Neural cell (in vitro differentiated cells): ENCODE data around the gene YKT6. TPM values are rescaled to one million over a fixed set of nuclear protein-coding genes. Genes with fewer than 3 reads are reported as not detected.

Experiments used
- H2AFZ ChIP-seq: fragments of 200-600, 300-800 bp; sonication (generic), shearing (Covaris generic); 2 replicates; pipeline ENCODE4 v1.6.0; 2014; ENCODE audit warnings: low read depth, mild to moderate bottlenecking, antibody characterized with exemption, low read length, moderate library complexity
- H3F3A ChIP-seq: fragments of 200-600 bp; shearing (Covaris generic); 2 replicates; pipeline ENCODE4 v1.6.1; 2016; ENCODE audit warnings: mild to moderate bottlenecking, moderate library complexity, mixed read lengths, antibody characterized with exemption, low read length; ENCODE audit not compliant: insufficient read depth, poor library complexity, severe bottlenecking
- H3K27ac ChIP-seq: fragments of 200-600, 300-800 bp; sonication (generic), shearing (Covaris generic); 2 replicates; pipeline ENCODE4 v1.5.1; 2014; ENCODE audit warnings: mild to moderate bottlenecking, low read length, moderate library complexity
- H3K27me3 ChIP-seq: fragments of 300-800, 200-600 bp; sonication (generic), shearing (Covaris generic); 2 replicates; pipeline ENCODE4 v1.6.0; 2014; ENCODE audit warnings: mild to moderate bottlenecking, low read depth, low read length, moderate library complexity; ENCODE audit not compliant: insufficient read depth
- H3K36me3 ChIP-seq: fragments of 300-800, 200-600 bp; sonication (generic), shearing (Covaris generic); 2 replicates; pipeline ENCODE4 v1.5.1; 2014; ENCODE audit warnings: mild to moderate bottlenecking, antibody characterized with exemption, low read length, moderate library complexity; ENCODE audit not compliant: insufficient read depth
- H3K4me2 ChIP-seq: fragments of 300-800, 200-600 bp; sonication (generic), shearing (Covaris generic); 2 replicates; pipeline ENCODE4 v1.6.0; 2014; ENCODE audit warnings: mild to moderate bottlenecking, low read length
- H3K4me3 ChIP-seq: fragments of 300-800, 200-600 bp; sonication (generic), shearing (Covaris generic); 2 replicates; pipeline ENCODE4 v1.5.1; 2014; ENCODE audit warnings: mild to moderate bottlenecking, low read length, moderate library complexity
- H3K79me2 ChIP-seq: fragments of 200-600 bp; shearing (Covaris generic); replicated peaks from 2 replicates; pipeline ENCODE4 v1.6.0; 2014; ENCODE audit warnings: mild to moderate bottlenecking, low read length, moderate library complexity; ENCODE audit not compliant: insufficient read depth
- H3K9ac ChIP-seq: fragments of 300-800, 200-600 bp; sonication (generic), shearing (Covaris generic); 2 replicates; pipeline ENCODE4 v1.6.1; 2016; ENCODE audit warnings: mild to moderate bottlenecking, low read length, mixed read lengths
- H3K9me2 ChIP-seq: fragments of 200-600 bp; shearing (Covaris generic); 2 replicates; pipeline ENCODE4 v1.6.1; 2016; ENCODE audit warnings: mild to moderate bottlenecking, low read length, mixed read lengths; ENCODE audit not compliant: insufficient read depth
- H3K9me3 ChIP-seq: fragments of 200-600, 300-800 bp; sonication (generic), shearing (Covaris generic); 2 replicates; pipeline ENCODE4 v1.6.1; 2016; ENCODE audit warnings: mild to moderate bottlenecking, mixed run types, low read length, moderate library complexity, mixed read lengths
- H4K20me1 ChIP-seq: fragments of 200-600 bp; shearing (Covaris generic); 2 replicates; pipeline ENCODE4 v1.6.1; 2016; ENCODE audit warnings: mild to moderate bottlenecking, mixed run types; ENCODE audit not compliant: insufficient read depth
- CTCF ChIP-seq: fragments of 450-650 bp; IDR thresholded peaks from 2 replicates; pipeline ENCODE4 v1.5.1; 2014; ENCODE audit warnings: antibody characterized with exemption, mild to moderate bottlenecking, moderate library complexity; ENCODE audit not compliant: poor library complexity, severe bottlenecking
- EP300 ChIP-seq: fragments of 450-650 bp; conservative IDR thresholded peaks from 2 replicates; pipeline ENCODE4 v1.6.1; 2014; ENCODE audit warnings: antibody characterized with exemption, mild to moderate bottlenecking, moderate library complexity; ENCODE audit not compliant: poor library complexity, severe bottlenecking
- EZH2 ChIP-seq: fragments of 200-600, 300-800 bp; shearing (Covaris generic), sonication (generic); IDR thresholded peaks from 2 replicates; pipeline ENCODE4 v1.6.1; 2014; ENCODE audit warnings: antibody characterized with exemption, low read length, borderline replicate concordance, mild to moderate bottlenecking; ENCODE audit not compliant: insufficient read depth, poor library complexity, severe bottlenecking
- MXI1 ChIP-seq: fragments of 450-650 bp; conservative IDR thresholded peaks from 2 replicates; pipeline ENCODE4 v1.6.1; 2014; ENCODE audit warnings: antibody characterized with exemption, mild to moderate bottlenecking; ENCODE audit not compliant: poor library complexity, severe bottlenecking
- POLR2AphosphoS5 ChIP-seq: IDR thresholded peaks from 2 replicates; pipeline ENCODE4 v1.6.1; 2012
- RAD21 ChIP-seq: fragments of 450-650 bp; conservative IDR thresholded peaks from 2 replicates; pipeline ENCODE4 v1.6.1; 2014; ENCODE audit warnings: antibody characterized with exemption, mild to moderate bottlenecking, moderate library complexity
- SMC3 ChIP-seq: fragments of 450-650 bp; conservative IDR thresholded peaks from 2 replicates; pipeline ENCODE4 v1.6.1; 2014; ENCODE audit warnings: antibody characterized with exemption, mild to moderate bottlenecking, moderate library complexity; ENCODE audit not compliant: poor library complexity
- TAF1 ChIP-seq: IDR thresholded peaks from 2 replicates; pipeline ENCODE4 v1.6.1; 2012; ENCODE audit warnings: low read depth
- polyA plus RNA-seq: library from polyadenylated mRNA; depleted of rRNA; stranded (reverse); fragments of >200 nt; gene quantifications from 2 replicates; pipeline ENCODE4 v1.2.3, GENCODE V29; 2014
- TF ChIP-seq, protein P1 (sequence below): IDR thresholded peaks from 2 replicates; pipeline ENCODE4 v1.6.1; 2012; ENCODE audit warnings: borderline replicate concordance

Gene YKT6
- polyA plus RNA-seq, 1 donor from 2014 or later = 93.4 TPM

- Histone ChIP-seq H3K79me2 (no peaks in the 10 kb centered on the region), H3K36me3 (no peaks in the 10 kb centered on the region), H2AFZ (no peak overlapping the region), H3K4me3 (no peak overlapping the region), H3K27ac (peak overlapping the region; percentile 45), H3K9me2 (no peaks in the 10 kb centered on the region), H3K9me3 (no peaks in the 10 kb centered on the region), H4K20me1 (no peaks in the 10 kb centered on the region), H3K4me2 (no peak overlapping the region), H3K9ac (peak overlapping the region; percentile 27), H3K27me3 (no peaks in the 10 kb centered on the region), H3F3A (no peaks in the 10 kb centered on the region)
- TF ChIP-seq RAD21 (no peak), EZH2 (no peak), EP300 (no peak), TAF1 (no peak), MXI1 (no peak), SMC3 (no peak), POLR2AphosphoS5 (no peak), CTCF (no peak)
- TF ChIP-seq, protein P1, sequence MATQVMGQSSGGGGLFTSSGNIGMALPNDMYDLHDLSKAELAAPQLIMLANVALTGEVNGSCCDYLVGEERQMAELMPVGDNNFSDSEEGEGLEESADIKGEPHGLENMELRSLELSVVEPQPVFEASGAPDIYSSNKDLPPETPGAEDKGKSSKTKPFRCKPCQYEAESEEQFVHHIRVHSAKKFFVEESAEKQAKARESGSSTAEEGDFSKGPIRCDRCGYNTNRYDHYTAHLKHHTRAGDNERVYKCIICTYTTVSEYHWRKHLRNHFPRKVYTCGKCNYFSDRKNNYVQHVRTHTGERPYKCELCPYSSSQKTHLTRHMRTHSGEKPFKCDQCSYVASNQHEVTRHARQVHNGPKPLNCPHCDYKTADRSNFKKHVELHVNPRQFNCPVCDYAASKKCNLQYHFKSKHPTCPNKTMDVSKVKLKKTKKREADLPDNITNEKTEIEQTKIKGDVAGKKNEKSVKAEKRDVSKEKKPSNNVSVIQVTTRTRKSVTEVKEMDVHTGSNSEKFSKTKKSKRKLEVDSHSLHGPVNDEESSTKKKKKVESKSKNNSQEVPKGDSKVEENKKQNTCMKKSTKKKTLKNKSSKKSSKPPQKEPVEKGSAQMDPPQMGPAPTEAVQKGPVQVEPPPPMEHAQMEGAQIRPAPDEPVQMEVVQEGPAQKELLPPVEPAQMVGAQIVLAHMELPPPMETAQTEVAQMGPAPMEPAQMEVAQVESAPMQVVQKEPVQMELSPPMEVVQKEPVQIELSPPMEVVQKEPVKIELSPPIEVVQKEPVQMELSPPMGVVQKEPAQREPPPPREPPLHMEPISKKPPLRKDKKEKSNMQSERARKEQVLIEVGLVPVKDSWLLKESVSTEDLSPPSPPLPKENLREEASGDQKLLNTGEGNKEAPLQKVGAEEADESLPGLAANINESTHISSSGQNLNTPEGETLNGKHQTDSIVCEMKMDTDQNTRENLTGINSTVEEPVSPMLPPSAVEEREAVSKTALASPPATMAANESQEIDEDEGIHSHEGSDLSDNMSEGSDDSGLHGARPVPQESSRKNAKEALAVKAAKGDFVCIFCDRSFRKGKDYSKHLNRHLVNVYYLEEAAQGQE = no peak
Measured at GRCh38 chr7:44258865-44259546, 58.2 kb downstream of the YKT6 start.

DNA sequence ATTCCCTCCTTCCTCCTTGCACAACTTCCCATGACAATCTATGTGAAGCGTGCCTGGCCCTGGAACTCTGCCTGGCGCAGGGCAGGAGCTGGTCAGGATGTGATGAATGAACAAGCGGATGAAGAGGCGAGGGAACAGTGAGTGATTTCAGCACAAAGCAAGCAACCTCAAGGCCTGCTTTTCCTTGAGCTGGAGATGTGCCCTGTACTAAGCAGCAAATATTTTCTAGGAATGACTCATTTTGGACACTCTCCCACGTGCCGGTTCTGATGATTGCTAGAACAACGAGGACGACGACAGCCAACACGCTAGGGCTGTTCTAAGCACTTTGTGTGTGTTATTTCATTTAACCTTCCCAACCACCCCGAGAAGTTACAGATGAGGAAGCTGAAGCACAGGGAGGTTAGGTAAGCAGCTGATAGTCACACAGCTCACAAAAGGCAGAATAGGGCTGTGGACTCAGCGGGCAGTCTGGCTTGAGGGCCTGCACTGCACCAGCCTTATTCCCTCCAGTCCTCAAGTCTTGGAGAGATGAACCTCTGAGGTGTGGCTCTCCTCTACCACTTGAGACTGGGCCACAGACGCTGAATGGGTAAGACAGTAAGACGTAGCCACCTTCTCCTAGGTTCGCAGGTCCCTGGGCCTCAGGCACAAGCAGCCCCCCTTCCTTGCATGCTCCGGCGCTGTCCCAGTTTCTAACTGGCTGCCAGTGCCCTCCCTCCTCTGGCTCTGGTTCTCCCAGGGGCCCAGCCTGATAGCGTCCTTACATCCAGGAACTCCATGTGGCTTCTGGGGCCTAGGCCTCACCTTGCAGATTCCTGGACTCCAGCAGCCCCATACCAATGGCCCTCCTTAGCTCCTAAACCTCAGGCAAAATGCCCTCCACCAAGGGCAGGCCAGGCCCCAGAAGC is 59.0 kb downstream of the YKT6 start:
- H3K9me2 ChIP-seq = no peaks in the 10 kb centered on the region
- H4K20me1 ChIP-seq = no peaks in the 10 kb centered on the region
- no peaks in the 10 kb centered on the region for H3K9me3 ChIP-seq
- H3F3A ChIP-seq = no peaks in the 10 kb centered on the region
- H3K36me3 ChIP-seq = no peaks in the 10 kb centered on the region
- H3K9ac ChIP-seq = no peak overlapping the region
- H3K79me2 ChIP-seq = no peaks in the 10 kb centered on the region
- H2AFZ ChIP-seq = no peak overlapping the region
- no peak overlapping the region for H3K4me2 ChIP-seq
- no peak overlapping the region for H3K27ac ChIP-seq
- no peak overlapping the region for H3K4me3 ChIP-seq
- no peaks in the 10 kb centered on the region for H3K27me3 ChIP-seq
- TF ChIP-seq POLR2AphosphoS5 (no peak), EZH2 (no peak), SMC3 (no peak), TAF1 (no peak), RAD21 (no peak), EP300 (no peak), CTCF (no peak), MXI1 (no peak)
- TF ChIP-seq, protein P1 = no peak
